Activated T-cell treated with anti-CD3 and anti-CD28 coated beads, Interleukin-2, amount 50 U/mL, for 72 hours (primary cell): ENCODE data around the gene PSG6. TPM values are rescaled to one million over a fixed set of nuclear protein-coding genes. Genes with fewer than 3 reads are reported as not detected.
"Not testable (repeated sequence)": the region's sequence is repeated elsewhere in the genome, so short reads cannot be mapped to it uniquely, and the experiment has no call there.

ENCODE experiments used
- ATAC-seq, 2 donors: fragments of 150-1000 bp; cut with Tn5 transposase; replicated peaks in 1 of 2; 2 replicates each; pipeline ENCODE4 v1.10.0; 2021; ENCODE audit warnings: moderate library complexity in 2 of 2, mild to moderate bottlenecking in 1 of 2
- DNase-seq, 2 donors: peaks; one replicate each; pipeline ENCODE4 v3.0.0; 2021 to 2022; ENCODE audit warnings: mixed read lengths in 1 of 2
- H3K27ac Mint-ChIP-seq: one replicate; pipeline ENCODE4 v1.8.0; 2022; ENCODE audit warnings: mild to moderate bottlenecking, moderate library complexity, mixed read lengths
- H3K27me3 Mint-ChIP-seq: one replicate; pipeline ENCODE4 v1.8.0; 2022; ENCODE audit warnings: low read depth, mixed read lengths
- H3K36me3 Mint-ChIP-seq, 2 donors: one replicate each; pipeline ENCODE4 v1.8.0; 2022; ENCODE audit warnings: mixed read lengths in 2 of 2, mild to moderate bottlenecking in 1 of 2; ENCODE audit not compliant: insufficient read depth in 2 of 2
- H3K4me1 Mint-ChIP-seq: one replicate; pipeline ENCODE4 v1.8.0; 2022; ENCODE audit warnings: low read depth, mixed read lengths
- H3K4me3 Mint-ChIP-seq, 2 donors: one replicate each; pipeline ENCODE4 v1.8.0; 2022; ENCODE audit warnings: mild to moderate bottlenecking in 2 of 2, mixed read lengths in 2 of 2, moderate library complexity in 2 of 2
- H3K9me3 Mint-ChIP-seq, 2 donors: one replicate each; pipeline ENCODE4 v1.8.0; 2022; ENCODE audit warnings: mixed read lengths in 2 of 2
- total RNA-seq, 2 donors: library from RNA; stranded (reverse); gene quantifications; one replicate each; pipeline ENCODE4 v1.2.3, GENCODE V29; 2022

The PSG6 gene
- total RNA-seq, 2 donors from 2014 or later = not detected

- peak in 1 of 2 donors; percentile 3 for DNase-seq
- not testable (repeated sequence) for H3K27me3 Mint-ChIP-seq, H3K4me1 Mint-ChIP-seq, H3K36me3 Mint-ChIP-seq, H3K27ac Mint-ChIP-seq, H3K4me3 Mint-ChIP-seq, H3K9me3 Mint-ChIP-seq, ATAC-seq
Measured at GRCh38 chr19:42856866-42857543, 60.7 kb downstream of the PSG6 start.

- H3K27me3 Mint-ChIP-seq, ATAC-seq, H3K4me1 Mint-ChIP-seq, H3K9me3 Mint-ChIP-seq, H3K27ac Mint-ChIP-seq, H3K36me3 Mint-ChIP-seq, DNase-seq, H3K4me3 Mint-ChIP-seq: not testable (repeated sequence)
Measured at GRCh38 chr19:42854745-42855144, 62.9 kb downstream of the PSG6 start.

- not testable (repeated sequence) for H3K4me1 Mint-ChIP-seq, ATAC-seq, H3K27ac Mint-ChIP-seq, DNase-seq, H3K9me3 Mint-ChIP-seq, H3K27me3 Mint-ChIP-seq, H3K4me3 Mint-ChIP-seq, H3K36me3 Mint-ChIP-seq
Measured at GRCh38 chr19:42853231-42853630, 64.5 kb downstream of the PSG6 start.

- not testable (repeated sequence) for H3K4me1 Mint-ChIP-seq, DNase-seq, H3K4me3 Mint-ChIP-seq, H3K27me3 Mint-ChIP-seq, ATAC-seq, H3K36me3 Mint-ChIP-seq, H3K27ac Mint-ChIP-seq, H3K9me3 Mint-ChIP-seq
Measured at GRCh38 chr19:42852821-42853220, 64.9 kb downstream of the PSG6 start.

Other genes with a start within 250 kb of the PSG6 start
- gene PSG3, start 177.4 kb downstream of the PSG6 start, total RNA-seq = not detected
- gene PSG8, start 152.2 kb downstream of the PSG6 start, total RNA-seq = not detected
- gene PSG1, start 38.2 kb downstream of the PSG6 start, total RNA-seq = not detected
- not detected for gene PSG7, start 19.3 kb upstream of the PSG6 start, total RNA-seq
- not detected for gene PSG11, start 108.6 kb upstream of the PSG6 start, total RNA-seq
- gene PSG2, start 164.8 kb upstream of the PSG6 start, total RNA-seq = not detected